GM19025 (cell line): ENCODE measurements around the gene PRCC.
"Not testable (repeated sequence)": the region's sequence is repeated elsewhere in the genome, so short reads cannot be mapped to it uniquely, and the experiment has no call there.

ENCODE experiments used
- ATAC-seq: cut with Tn5 transposase; IDR thresholded peaks from one replicate; pipeline ENCODE4 v1.9.1; 2021; ENCODE audit warnings: mild to moderate bottlenecking, low read depth, moderate library complexity; ENCODE audit not compliant: unreplicated experiment

Gene PRCC

GRCh38 chr1:156760092-156760795 is 7.1 kb upstream of the PRCC start:
- ATAC-seq: no peak

- no peak for ATAC-seq
These were observed 6.6 kb upstream of the PRCC start for GRCh38 chr1:156760796-156761104.

GRCh38 chr1:156765136-156765535 is 2.2 kb upstream of the PRCC start:
- not testable (repeated sequence) for ATAC-seq

GRCh38 chr1:156765666-156766065 is 1.7 kb upstream of the PRCC start:
- ATAC-seq: no peak

- ATAC-seq: peak; percentile 4
These were observed 836 bp upstream of the PRCC start for GRCh38 chr1:156766298-156767100.

- ATAC-seq: no peak
These were observed 707 bp downstream of the PRCC start for GRCh38 chr1:156767879-156768604.

- ATAC-seq: no peak
These were observed 1.4 kb downstream of the PRCC start for GRCh38 chr1:156768610-156769295.

- no peak for ATAC-seq
These were observed 4.9 kb downstream of the PRCC start for GRCh38 chr1:156772222-156772621.

- ATAC-seq: no peak
These were observed 5.6 kb downstream of the PRCC start for GRCh38 chr1:156772728-156773497.

- ATAC-seq: no peak
These were observed 6.3 kb downstream of the PRCC start for GRCh38 chr1:156773607-156774006.

GRCh38 chr1:156775799-156776198 is 8.5 kb downstream of the PRCC start:
- no peak for ATAC-seq

GRCh38 chr1:156776942-156777341 is 9.6 kb downstream of the PRCC start:
- no peak for ATAC-seq

- no peak for ATAC-seq
These were observed 10.2 kb downstream of the PRCC start for GRCh38 chr1:156777573-156777972.

GRCh38 chr1:156781585-156782186 is 14.4 kb downstream of the PRCC start:
- ATAC-seq: no peak

- ATAC-seq: no peak
These were observed 18.1 kb downstream of the PRCC start for GRCh38 chr1:156785458-156785857.

- no peak for ATAC-seq
These were observed 19.3 kb downstream of the PRCC start for GRCh38 chr1:156786640-156787039.

GRCh38 chr1:156788136-156788535 is 20.8 kb downstream of the PRCC start:
- no peak for ATAC-seq

GRCh38 chr1:156789621-156790318 is 22.4 kb downstream of the PRCC start:
- ATAC-seq: no peak
